Esophagus mucosa (tissue), 1 donor: ENCODE measurements around the gene UBR1. TPM values are rescaled to one million over a fixed set of nuclear protein-coding genes. Genes with fewer than 3 reads are reported as not detected.
"Not testable (repeated sequence)": the region's sequence is repeated elsewhere in the genome, so short reads cannot be mapped to it uniquely, and the experiment has no call there.

Experiments used
- ATAC-seq: fragments of 200-7000 bp; cut with Tn5 transposase; one replicate; pipeline ENCODE4 v1.9.1; 2020
- total RNA-seq: library from RNA; stranded (reverse); gene quantifications from one replicate; pipeline ENCODE4 v1.2.4, GENCODE V29; 2023
- donor health status: DM: yes; HTN: yes; CAD: no.

UBR1 gene
- total RNA-seq: 9.1 TPM

DNA sequence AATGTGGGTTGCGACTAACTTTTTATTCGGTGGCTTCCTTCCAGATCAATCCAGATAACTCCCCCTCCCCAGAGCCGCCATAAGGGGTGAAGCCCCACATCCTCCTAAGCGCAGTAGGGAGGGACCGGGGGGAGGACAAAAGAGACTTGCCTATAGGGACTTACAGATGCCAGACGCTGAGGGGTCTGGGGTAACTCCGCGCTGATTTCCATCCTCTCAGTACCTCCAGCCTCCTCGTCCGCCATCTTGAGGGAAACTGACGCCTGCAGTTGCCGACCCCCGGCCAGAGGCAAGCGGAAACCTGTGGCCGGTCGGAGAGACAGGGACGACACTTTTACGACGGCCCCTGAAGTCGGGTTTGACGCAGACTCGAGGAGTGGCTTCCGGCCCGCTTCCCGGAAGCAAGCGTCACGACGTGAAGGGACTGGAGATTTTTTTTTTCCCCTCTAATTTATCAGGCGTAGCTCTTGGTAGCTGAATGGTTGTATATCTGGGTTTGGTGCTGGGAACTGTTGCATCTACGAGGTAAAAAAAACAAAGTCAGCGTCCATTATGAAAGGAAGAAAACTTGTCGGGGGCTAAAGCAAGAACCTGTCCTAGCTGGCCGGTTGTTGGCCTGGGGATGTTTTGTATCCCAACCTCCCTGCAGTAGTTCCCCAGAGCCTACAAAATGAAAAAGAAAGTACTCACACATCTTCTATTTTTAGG lies at the start of gene UBR1:
Gene UBR1, minus strand, starts transcription at position 261 of the 708 bp plus-strand sequence. Its CDS starts 16 bp downstream, at position 245.
- ATAC-seq: peak; percentile 79

DNA sequence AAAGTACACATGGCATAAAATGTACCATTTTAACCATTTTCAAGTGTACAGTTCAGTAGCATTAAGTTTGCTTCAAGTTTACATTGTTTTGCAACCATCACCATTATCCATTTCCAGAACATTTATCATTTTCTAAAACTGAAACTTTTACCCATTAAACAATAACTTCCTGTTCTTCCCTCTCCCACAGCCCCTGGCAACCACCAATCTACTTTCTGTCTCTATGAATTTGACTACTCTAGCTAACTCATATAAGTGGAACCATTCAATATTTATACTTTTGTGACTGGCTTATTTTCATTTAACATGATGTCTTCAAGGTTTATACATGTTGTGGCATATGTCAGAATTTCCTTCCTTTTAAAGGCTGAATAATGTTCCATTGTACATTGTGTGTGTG lies 47.4 kb upstream of the UBR1 start:
- no peak for ATAC-seq

GRCh38 chr15:43151688-43152087 lies 45.9 kb upstream of the UBR1 start:
- no peak for ATAC-seq

- peak; percentile 98 for ATAC-seq
Observed at GRCh38 chr15:43150191-43150929, 44.5 kb upstream of the UBR1 start.

DNA sequence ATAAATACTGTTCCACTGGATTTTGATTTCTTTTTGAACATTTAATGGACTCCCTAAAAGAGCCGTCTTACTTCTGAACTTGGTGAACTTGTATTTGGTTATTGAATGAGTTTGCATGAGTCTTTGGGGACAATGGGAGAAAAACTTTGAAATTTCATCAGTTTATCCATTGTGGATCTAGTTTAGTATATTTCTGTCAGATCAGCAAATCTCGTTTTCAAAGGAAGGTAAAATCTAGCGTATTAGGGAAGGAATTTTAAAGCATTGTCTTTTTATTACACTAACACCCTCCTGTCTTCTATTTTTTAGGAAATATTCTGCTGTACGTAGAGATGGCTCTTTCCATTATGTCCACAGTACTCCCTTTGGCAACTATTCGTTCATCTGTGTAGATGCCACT lies 40.3 kb upstream of the UBR1 start:
- no peak for ATAC-seq

GRCh38 chr15:43144512-43144911 lies 38.7 kb upstream of the UBR1 start:
- ATAC-seq: no peak

DNA sequence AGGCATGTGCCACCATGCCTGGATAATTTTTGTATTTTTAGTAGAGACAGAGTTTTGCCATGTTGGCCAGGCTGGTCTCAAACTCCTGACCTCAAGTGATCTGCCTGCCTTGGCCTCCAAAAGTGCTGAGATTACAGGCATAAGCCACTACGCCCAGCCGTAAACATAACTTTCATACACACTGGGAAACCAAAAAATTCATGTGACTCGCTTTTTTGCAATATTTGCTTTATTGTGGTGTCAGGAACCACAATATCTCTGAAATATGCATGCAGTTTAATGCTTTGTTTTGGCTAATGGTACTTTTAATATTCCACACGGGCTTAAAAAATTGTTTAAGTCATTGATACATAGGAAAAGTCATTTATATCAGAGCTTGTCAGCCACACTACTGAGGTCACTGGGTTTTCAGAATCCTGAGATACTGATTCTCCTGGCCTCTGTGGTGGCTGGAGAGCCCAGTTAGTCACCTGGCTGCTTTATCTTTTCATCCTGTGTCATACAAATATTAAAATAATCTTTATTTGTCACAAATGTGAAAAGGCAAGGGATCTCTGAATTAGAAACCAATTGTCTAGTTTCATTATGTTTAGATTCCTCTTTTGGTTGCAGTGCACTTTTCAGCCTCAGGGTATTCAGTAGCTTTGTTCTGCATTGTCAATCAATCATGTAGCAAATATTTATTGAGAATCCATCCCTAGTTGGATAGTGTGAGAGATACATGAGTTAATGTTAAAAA lies 37.5 kb upstream of the UBR1 start:
- ATAC-seq: no peak

GRCh38 chr15:43135351-43135750 lies 29.5 kb upstream of the UBR1 start:
- no peak for ATAC-seq

- ATAC-seq: peak; percentile 16
Observed at GRCh38 chr15:43134157-43134635, 28.4 kb upstream of the UBR1 start.

GRCh38 chr15:43133430-43134156 lies 27.8 kb upstream of the UBR1 start, which contains the start of gene TMEM62:
Gene TMEM62 (plus strand): TSS chr15:43133586. CDS start chr15:43133803, 217 bp downstream.
- peak; percentile 83 for ATAC-seq

GRCh38 chr15:43132830-43133429 lies 27.1 kb upstream of the UBR1 start:
- peak; percentile 26 for ATAC-seq

DNA sequence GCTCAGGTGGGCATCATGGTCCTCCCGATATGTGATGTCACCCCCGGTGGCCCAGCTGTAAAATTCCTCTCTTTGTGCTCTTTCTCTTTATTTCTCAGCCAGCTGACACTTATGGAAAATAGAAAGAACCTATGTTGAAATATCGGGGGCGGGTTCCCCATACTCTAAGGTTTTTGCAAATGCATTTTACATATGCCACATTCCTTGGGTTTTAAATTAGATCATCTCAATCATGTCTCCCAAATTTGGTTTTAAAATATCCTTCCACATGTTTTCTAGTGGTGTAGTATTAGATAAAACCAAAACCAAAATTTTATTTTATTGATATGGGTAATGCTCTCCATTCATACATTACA lies 23.1 kb upstream of the UBR1 start:
- no peak for ATAC-seq

GRCh38 chr15:43128174-43128979 lies 22.5 kb upstream of the UBR1 start:
- not testable (repeated sequence) for ATAC-seq

DNA sequence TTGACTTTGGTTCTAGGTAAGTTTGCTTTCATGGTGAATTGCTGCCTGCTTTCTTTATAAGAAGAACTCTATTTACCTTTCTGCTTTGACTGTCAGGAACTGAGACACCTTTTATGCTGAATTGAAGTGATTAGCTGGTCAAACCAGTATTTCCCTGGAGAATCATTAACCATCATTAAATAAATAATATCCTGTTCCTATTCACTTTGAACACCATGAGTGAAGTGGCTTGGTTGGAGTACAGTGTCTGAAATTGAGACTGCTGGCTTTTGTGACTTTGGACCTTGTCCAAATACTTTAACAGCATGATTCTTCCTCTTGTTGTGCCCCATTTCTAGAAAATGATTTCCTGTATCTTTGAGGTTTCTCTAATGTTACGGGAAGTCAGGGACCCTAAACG lies 21.9 kb upstream of the UBR1 start:
- ATAC-seq: peak; percentile 50

- ATAC-seq: no peak
Observed at GRCh38 chr15:43126356-43126755, 20.5 kb upstream of the UBR1 start.

- ATAC-seq: no peak
Observed at GRCh38 chr15:43125100-43125661, 19.3 kb upstream of the UBR1 start.

DNA sequence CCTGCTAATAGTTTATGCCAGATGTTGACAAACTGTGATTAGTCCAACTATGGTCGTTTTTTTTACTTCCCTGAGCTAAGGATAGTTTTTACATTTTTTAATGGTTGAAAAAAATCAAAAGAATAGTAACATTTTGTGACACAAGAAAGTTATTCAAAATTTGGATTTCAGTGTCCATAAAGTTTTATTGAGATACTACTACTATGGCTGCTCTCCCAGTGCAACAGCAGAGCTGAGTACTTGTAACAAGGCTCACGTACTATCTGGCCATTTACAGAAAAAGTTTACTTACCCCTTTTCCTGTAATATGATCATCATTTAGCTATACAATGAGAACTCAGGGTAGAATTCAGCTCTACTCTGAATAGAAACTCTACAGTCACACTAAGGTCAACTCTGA lies 16.0 kb upstream of the UBR1 start:
- no peak for ATAC-seq

GRCh38 chr15:43118829-43119228 lies 13.0 kb upstream of the UBR1 start:
- ATAC-seq: no peak

- ATAC-seq: no peak
Observed at GRCh38 chr15:43118286-43118685, 12.4 kb upstream of the UBR1 start.

DNA sequence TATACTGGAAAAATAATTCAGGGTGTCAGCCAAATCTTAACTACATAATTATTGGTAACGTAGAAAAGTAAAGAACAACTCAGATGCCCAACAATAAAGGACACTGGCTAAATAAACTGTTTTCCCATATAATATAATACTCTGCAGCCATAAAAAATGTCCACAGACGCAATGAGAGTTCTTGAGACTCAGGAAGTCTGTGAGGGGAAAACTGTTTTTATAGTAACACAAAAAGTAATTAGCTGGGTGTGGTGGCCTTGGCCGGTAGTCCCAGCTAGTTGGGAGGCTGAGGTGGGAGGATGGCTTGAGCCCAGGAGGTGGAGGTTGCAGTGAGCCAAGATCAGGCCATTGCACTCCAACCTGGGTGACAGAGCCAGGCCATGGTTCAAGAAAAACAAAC lies 5.5 kb upstream of the UBR1 start:
- no peak for ATAC-seq

- ATAC-seq: no peak
Observed at GRCh38 chr15:43107751-43108150, 1.9 kb upstream of the UBR1 start.
